ENCODE results near the gene SKP2.

- TF ChIP-seq, protein P1, sequence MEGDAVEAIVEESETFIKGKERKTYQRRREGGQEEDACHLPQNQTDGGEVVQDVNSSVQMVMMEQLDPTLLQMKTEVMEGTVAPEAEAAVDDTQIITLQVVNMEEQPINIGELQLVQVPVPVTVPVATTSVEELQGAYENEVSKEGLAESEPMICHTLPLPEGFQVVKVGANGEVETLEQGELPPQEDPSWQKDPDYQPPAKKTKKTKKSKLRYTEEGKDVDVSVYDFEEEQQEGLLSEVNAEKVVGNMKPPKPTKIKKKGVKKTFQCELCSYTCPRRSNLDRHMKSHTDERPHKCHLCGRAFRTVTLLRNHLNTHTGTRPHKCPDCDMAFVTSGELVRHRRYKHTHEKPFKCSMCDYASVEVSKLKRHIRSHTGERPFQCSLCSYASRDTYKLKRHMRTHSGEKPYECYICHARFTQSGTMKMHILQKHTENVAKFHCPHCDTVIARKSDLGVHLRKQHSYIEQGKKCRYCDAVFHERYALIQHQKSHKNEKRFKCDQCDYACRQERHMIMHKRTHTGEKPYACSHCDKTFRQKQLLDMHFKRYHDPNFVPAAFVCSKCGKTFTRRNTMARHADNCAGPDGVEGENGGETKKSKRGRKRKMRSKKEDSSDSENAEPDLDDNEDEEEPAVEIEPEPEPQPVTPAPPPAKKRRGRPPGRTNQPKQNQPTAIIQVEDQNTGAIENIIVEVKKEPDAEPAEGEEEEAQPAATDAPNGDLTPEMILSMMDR (IDR thresholded peaks at IDR 0.05): no peak
- TF ChIP-seq POLR2A (IDR thresholded peaks at IDR 0.05): no peak
Observed at GRCh38 chr5:36147681-36148080, 4.2 kb upstream of the SKP2 start.
